Hepatocyte (in vitro differentiated cells): ENCODE results near the gene SORCS3. TPM values are rescaled to one million over a fixed set of nuclear protein-coding genes. Genes with fewer than 3 reads are reported as not detected.

Source experiments
- DNase-seq: peaks from one replicate; pipeline ENCODE4 v3.0.0-alpha.2; 2016; ENCODE audit warnings: low spot score
- H2AFZ ChIP-seq: fragments of 200-600 bp; sonication (generic); 2 replicates; pipeline ENCODE4 v1.6.0; 2016; ENCODE audit warnings: antibody characterized with exemption, mild to moderate bottlenecking
- H3K27ac ChIP-seq: fragments of 200-600 bp; sonication (generic); 2 replicates; pipeline ENCODE4 v1.5.1; 2016; ENCODE audit warnings: mild to moderate bottlenecking
- H3K27me3 ChIP-seq: fragments of 200-600 bp; sonication (generic); 2 replicates; pipeline ENCODE4 v1.6.1; 2016
- H3K36me3 ChIP-seq: fragments of 200-600 bp; sonication (generic); replicated peaks from 2 replicates; pipeline ENCODE4 v1.5.1; 2016; ENCODE audit warnings: low read depth; ENCODE audit not compliant: insufficient read depth
- H3K4me1 ChIP-seq: fragments of 200-600 bp; sonication (generic); 2 replicates; pipeline ENCODE4 v1.5.1; 2016; ENCODE audit warnings: mild to moderate bottlenecking, moderate library complexity; ENCODE audit not compliant: insufficient read depth
- H3K4me2 ChIP-seq: fragments of 200-600 bp; sonication (generic); 2 replicates; pipeline ENCODE4 v1.6.0; 2016
- H3K4me3 ChIP-seq: fragments of 200-600 bp; sonication (generic); 2 replicates; pipeline ENCODE4 v1.5.1; 2016; ENCODE audit warnings: mild to moderate bottlenecking
- H3K79me2 ChIP-seq: fragments of 200-600 bp; sonication (generic); 2 replicates; pipeline ENCODE4 v1.6.0; 2017; ENCODE audit warnings: mild to moderate bottlenecking
- H3K9me2 ChIP-seq: fragments of 200-600 bp; sonication (generic); replicated peaks from 2 replicates; pipeline ENCODE4 v1.6.0; 2017; ENCODE audit warnings: mild to moderate bottlenecking; ENCODE audit not compliant: insufficient read depth
- H3K9me3 ChIP-seq: fragments of 200-600 bp; sonication (generic); 2 replicates; pipeline ENCODE4 v1.5.1; 2016; ENCODE audit warnings: low read depth, mild to moderate bottlenecking
- H4K20me1 ChIP-seq: fragments of 200-600 bp; sonication (generic); 2 replicates; pipeline ENCODE4 v1.6.0; 2016; ENCODE audit warnings: mild to moderate bottlenecking; ENCODE audit not compliant: insufficient read depth, poor library complexity, severe bottlenecking
- EZH2 ChIP-seq: fragments of 200-600 bp; sonication (generic); IDR thresholded peaks from 2 replicates; pipeline ENCODE4 v1.6.1; 2016; ENCODE audit warnings: antibody characterized with exemption, mild to moderate bottlenecking, borderline replicate concordance
- EZH2phosphoT487 ChIP-seq: fragments of 200-600 bp; sonication (generic); IDR thresholded peaks from one replicate; pipeline ENCODE4 v1.6.1; 2018; ENCODE audit warnings: antibody characterized with exemption, mild to moderate bottlenecking, low read depth, moderate library complexity; ENCODE audit not compliant: unreplicated experiment, severe bottlenecking
- WGBS: methylation state at CpG from one replicate; pipeline ENCODE4 v1.1.6; 2016; ENCODE audit warnings: low lambda C conversion rate; ENCODE audit errors: missing lambda C conversion rate; 5-methylcytosine and 5-hydroxymethylcytosine counted together
- polyA plus RNA-seq: library from polyadenylated mRNA; unstranded; fragments of >200 nt; fragmentation: Nextera tagmentation; extraction: Ambion mirVana; gene quantifications from 2 replicates; pipeline ENCODE4 v1.2.1, GENCODE V29; 2016
- total RNA-seq: library from RNA; depleted of rRNA; stranded (reverse); fragments of >200 nt; gene quantifications from 2 replicates; pipeline ENCODE4 v1.2.3, GENCODE V29; 2014
- TF ChIP-seq, protein P1 (sequence below): fragments of 200-600 bp; sonication (generic); IDR thresholded peaks from 2 replicates; pipeline ENCODE4 v1.5.1; 2016; ENCODE audit warnings: antibody characterized with exemption, mild to moderate bottlenecking; ENCODE audit not compliant: poor library complexity

The SORCS3 gene
- total and polyA plus RNA-seq, 2 experiments from 2014 or later, result 0.59 to 0.80 TPM

DNA sequence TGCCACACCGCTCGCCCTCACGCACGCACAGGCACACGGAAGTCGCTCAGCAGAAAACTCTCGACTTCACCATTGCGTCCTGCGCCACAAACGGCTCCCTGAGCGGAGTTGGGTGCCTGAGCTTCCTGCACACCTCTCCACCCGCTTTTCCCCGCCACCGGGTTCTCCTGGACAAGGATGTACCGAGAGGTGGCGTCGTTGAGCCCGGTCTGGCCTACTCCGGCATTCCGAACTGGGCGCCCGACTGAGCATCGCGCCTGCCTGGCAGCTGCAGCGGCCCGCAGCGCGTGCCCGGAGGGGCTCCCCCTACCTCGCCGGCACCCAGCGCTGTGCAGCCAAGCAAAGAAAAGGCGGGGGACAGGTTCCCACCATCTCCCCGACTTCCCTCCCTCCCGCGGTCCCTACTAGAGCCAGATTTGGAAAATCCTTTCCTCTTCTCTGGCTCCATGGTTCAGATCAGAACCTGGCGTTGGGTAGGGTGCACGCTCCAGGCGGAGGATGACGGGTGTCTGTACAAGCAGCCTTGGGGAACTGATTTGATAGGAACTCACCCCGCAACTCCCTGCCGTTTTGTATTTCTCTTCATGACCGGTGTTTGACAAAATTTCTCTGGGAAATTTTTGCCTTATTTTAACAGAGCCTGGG is 1.7 kb downstream of the SORCS3 start:
- H3K27ac ChIP-seq, result no peak overlapping the region
- no peaks in the 10 kb centered on the region for H3K9me2 ChIP-seq
- no peaks in the 10 kb centered on the region for H3K9me3 ChIP-seq
- peak overlapping the region; percentile 92 for H3K4me2 ChIP-seq
- H4K20me1 ChIP-seq, result no peaks in the 10 kb centered on the region
- H3K4me1 ChIP-seq, result peaks cover 17% of the 10 kb centered on the region
- 8% methylated on average over 39 of the region's 43 CpGs for WGBS
- H3K79me2 ChIP-seq, result no peaks in the 10 kb centered on the region
- H3K36me3 ChIP-seq, result no peaks in the 10 kb centered on the region
- TF ChIP-seq, protein P1, sequence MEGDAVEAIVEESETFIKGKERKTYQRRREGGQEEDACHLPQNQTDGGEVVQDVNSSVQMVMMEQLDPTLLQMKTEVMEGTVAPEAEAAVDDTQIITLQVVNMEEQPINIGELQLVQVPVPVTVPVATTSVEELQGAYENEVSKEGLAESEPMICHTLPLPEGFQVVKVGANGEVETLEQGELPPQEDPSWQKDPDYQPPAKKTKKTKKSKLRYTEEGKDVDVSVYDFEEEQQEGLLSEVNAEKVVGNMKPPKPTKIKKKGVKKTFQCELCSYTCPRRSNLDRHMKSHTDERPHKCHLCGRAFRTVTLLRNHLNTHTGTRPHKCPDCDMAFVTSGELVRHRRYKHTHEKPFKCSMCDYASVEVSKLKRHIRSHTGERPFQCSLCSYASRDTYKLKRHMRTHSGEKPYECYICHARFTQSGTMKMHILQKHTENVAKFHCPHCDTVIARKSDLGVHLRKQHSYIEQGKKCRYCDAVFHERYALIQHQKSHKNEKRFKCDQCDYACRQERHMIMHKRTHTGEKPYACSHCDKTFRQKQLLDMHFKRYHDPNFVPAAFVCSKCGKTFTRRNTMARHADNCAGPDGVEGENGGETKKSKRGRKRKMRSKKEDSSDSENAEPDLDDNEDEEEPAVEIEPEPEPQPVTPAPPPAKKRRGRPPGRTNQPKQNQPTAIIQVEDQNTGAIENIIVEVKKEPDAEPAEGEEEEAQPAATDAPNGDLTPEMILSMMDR, result peak; percentile 62
- peak; percentile 88 for TF ChIP-seq EZH2
- peak; percentile 87 for TF ChIP-seq EZH2phosphoT487
- DNase-seq, result peak; percentile 80
- peak overlapping the region; percentile 10 for H3K4me3 ChIP-seq
- H2AFZ ChIP-seq, result peak overlapping the region; percentile 6
- H3K27me3 ChIP-seq, result peaks cover 90% of the 10 kb centered on the region

DNA sequence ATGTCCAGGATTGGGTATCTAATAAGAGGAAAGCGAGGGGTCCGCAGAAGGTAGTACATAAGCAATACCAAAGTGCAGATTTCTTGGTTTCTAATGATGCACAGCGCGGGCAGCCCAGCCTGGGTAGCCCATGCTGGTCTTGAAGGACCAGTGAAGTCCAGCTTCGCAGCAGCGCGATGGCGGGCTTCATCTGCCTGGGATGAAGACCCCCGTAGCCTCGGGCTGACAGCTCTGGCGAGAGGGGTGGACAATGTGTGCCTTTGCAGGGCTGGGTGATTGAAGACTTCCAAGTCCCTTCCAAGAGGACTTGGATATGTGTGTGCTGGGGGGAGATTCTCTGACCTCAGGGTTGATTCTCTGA is 2.2 kb downstream of the SORCS3 start:
- whole genome bisulfite sequencing, result 89% methylated on average over 11 of the region's 11 CpGs
- TF ChIP-seq EZH2 (no peak), EZH2phosphoT487 (no peak)
- TF ChIP-seq, protein P1, result no peak
- Histone ChIP-seq H3K36me3 (no peaks in the 10 kb centered on the region), H3K27ac (no peak overlapping the region), H3K9me2 (no peaks in the 10 kb centered on the region), H2AFZ (no peak overlapping the region), H3K79me2 (no peaks in the 10 kb centered on the region), H4K20me1 (no peaks in the 10 kb centered on the region), H3K4me2 (no peak overlapping the region), H3K4me1 (peaks cover 17% of the 10 kb centered on the region), H3K27me3 (peaks cover 91% of the 10 kb centered on the region), H3K4me3 (no peak overlapping the region), H3K9me3 (no peaks in the 10 kb centered on the region)
- no peak for DNase-seq

DNA sequence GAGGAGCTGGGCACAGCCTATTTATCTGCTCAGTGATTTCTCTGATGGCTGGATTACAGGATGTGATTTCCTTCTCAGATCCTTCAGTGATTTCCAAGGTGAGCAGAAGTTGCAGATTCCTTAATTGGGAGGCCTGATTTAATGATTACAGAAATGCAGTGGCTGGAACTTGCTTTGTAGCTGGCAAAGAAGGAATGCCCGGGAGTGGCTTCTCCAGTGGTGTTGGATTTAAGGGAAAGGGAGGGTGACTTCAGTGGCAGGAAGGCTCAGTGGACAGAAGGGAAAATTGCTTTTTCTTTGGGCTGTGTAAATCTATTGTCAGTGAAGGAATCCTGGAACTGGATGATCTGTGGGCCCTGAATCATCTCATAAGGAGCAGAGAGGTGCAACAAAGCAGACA is 5.1 kb downstream of the SORCS3 start:
- TF ChIP-seq, protein P1, result no peak
- no peak for TF ChIP-seq EZH2phosphoT487
- no peak for TF ChIP-seq EZH2
- Histone ChIP-seq H3K36me3 (no peaks in the 10 kb centered on the region), H3K79me2 (no peaks in the 10 kb centered on the region), H3K9me2 (no peaks in the 10 kb centered on the region), H2AFZ (no peak overlapping the region), H3K4me2 (no peak overlapping the region), H3K4me1 (peaks cover 6% of the 10 kb centered on the region), H3K4me3 (no peak overlapping the region), H3K27me3 (peaks cover 72% of the 10 kb centered on the region), H4K20me1 (no peaks in the 10 kb centered on the region), H3K9me3 (no peaks in the 10 kb centered on the region), H3K27ac (no peak overlapping the region)
- DNase-seq, result no peak
- WGBS, result 71% methylated on average over 1 of the region's 1 CpG
